Measurements from ENCODE around the gene TCF7L1.

Gene TCF7L1

DNA sequence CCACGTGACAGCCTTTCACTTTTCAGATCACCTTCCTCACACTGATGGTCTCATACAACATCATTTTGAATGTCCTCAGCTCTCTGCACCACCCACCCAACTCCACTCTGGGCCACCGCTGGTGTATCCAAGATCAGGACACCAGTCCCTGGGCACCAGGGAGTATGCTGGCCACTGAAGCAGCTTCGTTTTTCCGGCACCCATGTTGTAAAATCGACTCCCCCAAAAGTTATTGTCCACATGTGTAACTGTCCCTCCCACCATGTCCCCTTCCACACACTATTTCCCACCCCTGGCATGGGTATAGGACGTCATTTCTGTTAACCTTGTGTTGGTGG, 98.2 kb downstream of the TCF7L1 start:
- TF ChIP-seq, protein P1, sequence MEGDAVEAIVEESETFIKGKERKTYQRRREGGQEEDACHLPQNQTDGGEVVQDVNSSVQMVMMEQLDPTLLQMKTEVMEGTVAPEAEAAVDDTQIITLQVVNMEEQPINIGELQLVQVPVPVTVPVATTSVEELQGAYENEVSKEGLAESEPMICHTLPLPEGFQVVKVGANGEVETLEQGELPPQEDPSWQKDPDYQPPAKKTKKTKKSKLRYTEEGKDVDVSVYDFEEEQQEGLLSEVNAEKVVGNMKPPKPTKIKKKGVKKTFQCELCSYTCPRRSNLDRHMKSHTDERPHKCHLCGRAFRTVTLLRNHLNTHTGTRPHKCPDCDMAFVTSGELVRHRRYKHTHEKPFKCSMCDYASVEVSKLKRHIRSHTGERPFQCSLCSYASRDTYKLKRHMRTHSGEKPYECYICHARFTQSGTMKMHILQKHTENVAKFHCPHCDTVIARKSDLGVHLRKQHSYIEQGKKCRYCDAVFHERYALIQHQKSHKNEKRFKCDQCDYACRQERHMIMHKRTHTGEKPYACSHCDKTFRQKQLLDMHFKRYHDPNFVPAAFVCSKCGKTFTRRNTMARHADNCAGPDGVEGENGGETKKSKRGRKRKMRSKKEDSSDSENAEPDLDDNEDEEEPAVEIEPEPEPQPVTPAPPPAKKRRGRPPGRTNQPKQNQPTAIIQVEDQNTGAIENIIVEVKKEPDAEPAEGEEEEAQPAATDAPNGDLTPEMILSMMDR (IDR thresholded peaks at IDR 0.05; ENCODE audit: low read depth, low read length, missing control alignments), result no peak
- no peak overlapping the region for H3K4me3 ChIP-seq (ENCODE audit: low read depth, low read length)
- no peak for DNase-seq (ENCODE audit: low read depth)

DNA sequence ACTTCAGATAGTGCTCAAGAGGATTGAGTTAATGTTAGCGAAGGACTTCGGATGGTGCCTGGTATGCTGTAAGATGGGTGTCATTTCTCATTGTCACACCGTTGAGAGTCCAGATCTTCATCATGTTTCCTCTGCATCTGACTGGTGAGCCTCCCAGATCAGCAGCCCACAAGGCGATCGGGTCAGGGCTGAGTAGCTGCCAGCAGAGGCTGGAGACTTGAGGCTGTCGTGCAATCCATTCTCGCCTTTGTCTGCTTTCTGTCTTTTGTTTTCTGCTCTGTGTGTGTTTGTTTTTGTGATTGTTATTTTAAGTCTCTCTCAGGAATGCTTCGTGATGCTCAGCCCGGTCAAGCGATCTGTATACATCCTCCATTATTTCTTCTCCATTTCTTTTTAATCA, 98.8 kb downstream of the TCF7L1 start:
- no peak for DNase-seq (ENCODE audit: low read depth)
- H3K4me3 ChIP-seq (ENCODE audit: low read depth, low read length), result no peak overlapping the region
- TF ChIP-seq, protein P1 (IDR thresholded peaks at IDR 0.05; ENCODE audit: low read depth, low read length, missing control alignments), result no peak

DNA sequence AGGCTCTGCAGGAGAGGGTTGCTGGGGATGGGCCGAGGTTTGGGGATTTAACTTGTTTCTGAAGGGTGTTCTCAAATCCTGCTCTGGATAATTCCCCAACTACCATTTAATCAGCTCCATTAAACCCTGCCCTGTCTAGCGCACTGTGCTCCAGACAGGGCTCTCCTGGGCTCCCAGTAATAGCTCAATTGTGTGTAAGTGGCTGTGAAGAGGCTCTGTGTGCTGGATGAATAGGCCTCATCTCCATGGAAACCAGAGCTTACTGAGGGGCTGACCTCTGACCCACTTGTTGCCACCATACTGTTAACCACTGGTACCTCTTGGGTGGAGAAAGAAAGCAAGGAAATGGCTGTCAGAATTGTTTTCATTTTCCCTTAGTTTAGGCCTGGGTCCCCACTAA, 101.7 kb downstream of the TCF7L1 start:
- DNase-seq (ENCODE audit: low read depth), result no peak
- no peak overlapping the region for H3K4me3 ChIP-seq (ENCODE audit: low read depth, low read length)
- TF ChIP-seq, protein P1 (IDR thresholded peaks at IDR 0.05; ENCODE audit: low read depth, low read length, missing control alignments), result no peak

DNA sequence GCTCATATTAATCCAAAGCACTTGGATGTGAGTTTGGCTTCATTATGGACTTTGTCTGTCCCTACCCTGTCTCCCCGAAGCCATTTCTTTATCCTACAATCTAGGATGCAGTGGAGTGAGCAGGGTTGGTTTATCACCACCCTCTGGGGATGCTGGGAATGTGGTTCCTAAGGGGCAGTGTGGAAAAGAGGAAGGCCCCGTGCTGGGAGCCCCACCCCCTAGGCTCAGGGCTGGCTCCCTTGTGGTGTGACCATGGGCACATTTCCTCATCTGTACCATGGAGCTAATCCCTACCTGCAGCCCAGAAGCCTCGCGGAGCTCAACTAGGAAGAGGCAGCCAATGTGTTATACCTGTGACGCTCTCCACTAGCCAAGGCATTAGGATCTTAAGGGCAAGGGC, 102.1 kb downstream of the TCF7L1 start:
- no peak for DNase-seq (ENCODE audit: low read depth)
- H3K4me3 ChIP-seq (ENCODE audit: low read depth, low read length), result no peak overlapping the region
- TF ChIP-seq, protein P1 (IDR thresholded peaks at IDR 0.05; ENCODE audit: low read depth, low read length, missing control alignments), result no peak

DNA sequence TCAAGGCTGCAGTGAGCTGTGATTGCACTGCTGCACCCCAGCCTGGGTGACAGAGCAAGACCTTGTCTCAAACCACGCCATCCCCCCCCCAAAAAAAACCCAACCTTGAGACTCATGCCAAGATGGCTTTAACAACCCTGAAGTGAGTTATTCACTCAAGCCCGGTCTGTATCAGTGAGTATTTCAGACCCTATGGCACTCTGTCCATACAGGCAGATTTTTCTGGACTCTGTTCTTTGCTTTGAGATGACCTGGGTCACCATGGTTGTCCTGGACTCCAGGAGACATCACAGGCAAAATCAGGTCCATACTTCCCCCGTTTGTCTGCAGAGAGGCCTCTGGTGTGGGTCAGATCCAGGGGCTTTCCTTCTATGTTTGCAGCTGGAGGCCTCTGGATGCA, 102.9 kb downstream of the TCF7L1 start:
- DNase-seq (ENCODE audit: low read depth), result no peak
- H3K4me3 ChIP-seq (ENCODE audit: low read depth, low read length), result no peak overlapping the region
- TF ChIP-seq, protein P1 (IDR thresholded peaks at IDR 0.05; ENCODE audit: low read depth, low read length, missing control alignments), result no peak

DNA sequence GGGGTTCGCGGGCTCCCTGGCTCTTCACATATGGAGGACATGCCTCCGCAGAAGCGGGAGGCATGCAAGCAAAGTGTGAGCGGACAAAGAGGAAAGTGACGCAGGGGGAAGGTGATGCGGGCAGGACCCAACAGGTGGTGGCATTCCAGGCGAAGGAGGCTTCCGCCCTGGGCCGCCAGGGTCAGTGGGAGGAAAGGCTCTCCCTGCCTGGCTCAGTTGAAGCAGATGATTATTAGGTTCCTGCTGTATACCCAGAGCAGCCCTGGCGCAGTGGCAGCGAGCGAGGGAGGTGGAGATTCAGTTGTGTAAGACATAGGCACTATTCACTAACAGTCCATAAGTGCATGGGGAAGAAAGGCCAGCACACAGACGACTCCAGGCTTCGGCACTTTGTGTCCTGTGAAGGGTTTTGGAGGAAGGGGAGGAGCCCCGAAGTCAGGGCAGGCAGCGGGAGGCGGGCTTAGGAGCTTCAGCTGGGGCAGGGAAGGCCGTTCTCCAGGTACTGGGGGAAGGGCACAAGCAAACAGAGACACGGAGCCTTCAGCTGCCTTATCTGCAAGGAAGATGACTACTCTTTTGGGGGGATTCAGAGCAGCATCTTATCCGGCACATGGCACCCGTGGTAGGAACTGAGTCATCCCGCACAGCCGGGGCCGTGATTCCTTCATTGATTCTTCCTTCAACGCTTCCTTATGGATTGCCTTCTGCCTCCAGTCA, 104.8 kb downstream of the TCF7L1 start:
- DNase-seq (ENCODE audit: low read depth), result no peak
- no peak overlapping the region for H3K4me3 ChIP-seq (ENCODE audit: low read depth, low read length)
- TF ChIP-seq, protein P1 (IDR thresholded peaks at IDR 0.05; ENCODE audit: low read depth, low read length, missing control alignments), result no peak

DNA sequence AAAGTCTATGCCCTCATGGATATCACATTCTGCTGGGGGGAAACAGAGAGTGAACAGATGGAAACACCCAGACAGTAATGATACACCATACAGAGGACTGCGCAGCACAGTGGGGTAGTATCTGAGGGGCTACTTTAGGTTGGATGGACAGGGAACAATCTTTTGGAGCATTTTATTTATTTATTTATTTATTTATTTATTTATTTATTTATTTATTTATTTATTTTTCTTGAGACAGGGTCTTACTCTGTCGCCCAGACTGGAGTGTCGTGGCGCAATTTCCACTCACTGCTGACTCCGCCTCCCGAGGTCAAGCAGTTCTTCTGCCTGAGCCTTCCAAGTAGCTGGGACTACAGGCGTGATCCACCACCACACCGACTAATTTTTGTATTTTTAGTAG, 105.4 kb downstream of the TCF7L1 start:
- DNase-seq (ENCODE audit: low read depth), result no peak
- TF ChIP-seq, protein P1 (IDR thresholded peaks at IDR 0.05; ENCODE audit: low read depth, low read length, missing control alignments), result no peak
- no peak overlapping the region for H3K4me3 ChIP-seq (ENCODE audit: low read depth, low read length)
